Ureter (tissue), 1 donor: ENCODE measurements around the gene FANCC. TPM values are rescaled to one million over a fixed set of nuclear protein-coding genes. Genes with fewer than 3 reads are reported as not detected.
"Not testable (repeated sequence)": the region's sequence is repeated elsewhere in the genome, so short reads cannot be mapped to it uniquely, and the experiment has no call there.

Source experiments
- DNase-seq: peaks from one replicate; pipeline ENCODE4 v3.0.0-alpha.2; 2020; ENCODE audit warnings: low spot score
- total RNA-seq: library from RNA; stranded (reverse); gene quantifications from one replicate; pipeline ENCODE4 v1.2.4, GENCODE V29; 2023
- donor health status: DM: yes; HTN: yes; CAD: no.

The FANCC gene
- total RNA-seq, 1 donor from 2014 or later = 16.5 TPM

GRCh38 chr9:95229230-95229915 lies 88.1 kb downstream of the FANCC start:
- no peak for DNase-seq

GRCh38 chr9:95226921-95227320 lies 90.6 kb downstream of the FANCC start:
- no peak for DNase-seq

DNA sequence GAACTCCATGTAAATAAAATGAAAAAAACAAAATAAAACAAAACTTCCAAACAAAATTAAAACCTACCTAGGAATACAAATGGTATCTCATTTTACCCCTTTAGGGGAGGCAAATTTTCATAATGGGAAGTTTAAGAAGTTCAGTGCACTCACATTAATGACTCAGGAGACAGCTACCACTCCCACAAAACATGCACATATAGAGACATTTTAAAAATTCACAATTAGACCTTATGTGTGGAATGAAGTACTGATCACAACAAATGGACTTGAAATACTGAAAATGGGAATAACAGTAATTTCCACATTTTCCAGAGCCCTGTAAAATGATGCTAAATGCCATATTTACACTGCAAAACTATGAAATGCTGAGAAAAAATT lies 91.8 kb downstream of the FANCC start:
- no peak for DNase-seq

DNA sequence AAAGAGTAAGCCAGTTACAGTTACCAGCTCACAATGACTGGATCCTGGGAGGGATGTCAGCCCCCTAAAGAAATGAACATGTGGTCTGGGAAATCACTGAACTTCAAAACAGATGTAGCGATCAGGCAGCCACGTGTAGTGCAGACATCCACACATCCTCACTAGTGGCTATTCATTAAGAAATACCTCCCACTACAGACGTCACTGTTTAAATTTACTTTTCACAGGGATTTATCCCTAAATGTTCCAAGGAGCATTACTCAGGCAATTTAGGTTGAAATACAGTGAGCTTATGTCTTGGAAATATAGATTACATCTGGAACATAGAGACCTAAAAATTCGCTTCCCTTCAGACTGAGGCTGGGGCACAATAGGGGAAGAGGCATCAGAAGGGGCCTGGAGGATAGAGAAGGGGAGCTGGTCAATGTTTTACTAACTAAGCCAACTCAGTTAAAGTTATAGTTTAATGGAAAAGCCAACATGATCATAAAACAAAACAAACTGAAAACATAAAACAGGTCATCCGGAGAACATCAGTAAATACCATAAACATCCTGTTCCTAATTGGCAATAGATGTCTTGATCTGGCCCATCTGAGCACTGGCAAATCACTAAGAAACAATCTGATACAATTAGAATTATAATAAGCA lies 92.3 kb downstream of the FANCC start:
- DNase-seq = no peak

DNA sequence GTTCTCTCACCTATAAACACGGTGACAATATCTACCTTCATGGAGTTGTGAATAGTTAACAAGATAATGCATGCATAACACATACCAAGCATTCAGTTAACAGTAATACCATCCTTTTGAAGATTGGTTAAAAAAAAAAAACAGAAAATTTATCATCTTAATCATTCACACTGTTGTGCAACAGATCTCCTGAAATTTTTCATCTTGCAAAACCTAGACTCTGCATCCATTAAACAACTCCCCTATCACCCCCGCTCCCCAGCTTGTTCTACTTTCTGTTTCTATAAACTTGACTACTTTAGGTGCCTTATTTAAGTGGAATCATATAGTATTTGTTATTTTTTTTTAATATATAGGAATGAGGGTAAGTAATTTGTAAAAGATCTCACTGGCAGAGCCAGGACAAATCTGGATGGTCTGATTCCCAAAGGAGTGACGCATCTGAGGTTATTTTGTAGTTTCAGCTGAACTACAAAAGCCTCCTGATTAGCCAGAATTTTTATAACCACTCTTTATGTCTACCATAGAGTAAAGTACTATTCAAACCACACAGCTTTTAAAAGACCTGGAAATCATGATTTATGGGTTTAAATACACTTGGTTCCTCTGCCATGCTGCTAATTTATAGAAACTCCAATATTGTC lies 93.0 kb downstream of the FANCC start:
- no peak for DNase-seq

GRCh38 chr9:95220352-95220751 lies 97.2 kb downstream of the FANCC start:
- not testable (repeated sequence) for DNase-seq

DNA sequence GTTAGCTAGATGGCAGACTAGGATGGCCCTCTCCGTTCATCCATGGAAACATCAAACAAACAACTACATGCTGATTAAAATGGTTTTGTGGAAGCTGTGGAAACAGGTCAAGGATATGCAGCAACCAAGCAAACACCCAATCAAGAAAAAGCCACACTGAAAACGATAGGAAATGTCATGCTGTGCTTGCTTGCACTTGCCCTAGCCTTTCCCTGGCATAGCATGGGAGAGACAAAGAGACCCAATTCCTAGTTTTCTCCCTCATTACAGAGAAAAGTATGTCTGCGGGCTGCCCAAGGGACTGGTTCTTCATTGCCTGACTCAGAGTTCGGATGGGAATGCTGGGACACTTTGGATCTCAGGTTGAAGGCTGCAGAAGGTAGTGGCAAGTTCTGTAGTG lies 98.7 kb downstream of the FANCC start:
- DNase-seq = no peak

DNA sequence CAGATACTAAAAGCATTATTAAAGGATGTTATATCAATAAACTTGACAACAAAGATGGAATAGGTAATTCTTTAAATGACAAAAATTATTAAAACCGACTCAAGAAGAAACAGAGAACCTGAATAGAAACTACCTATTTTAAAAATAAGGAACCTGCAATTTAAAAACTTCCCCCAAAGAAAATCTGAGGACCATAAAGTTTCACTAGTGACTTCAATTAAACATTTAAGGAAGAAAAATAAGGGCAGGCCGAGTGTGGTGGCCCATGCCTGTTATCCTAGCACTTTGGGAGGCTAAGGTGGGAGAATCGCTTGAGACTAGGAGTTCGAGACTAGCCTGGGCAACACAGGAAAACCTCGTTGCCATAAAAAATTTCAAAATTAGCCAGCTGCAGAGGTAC lies 99.6 kb downstream of the FANCC start:
- no peak for DNase-seq

DNA sequence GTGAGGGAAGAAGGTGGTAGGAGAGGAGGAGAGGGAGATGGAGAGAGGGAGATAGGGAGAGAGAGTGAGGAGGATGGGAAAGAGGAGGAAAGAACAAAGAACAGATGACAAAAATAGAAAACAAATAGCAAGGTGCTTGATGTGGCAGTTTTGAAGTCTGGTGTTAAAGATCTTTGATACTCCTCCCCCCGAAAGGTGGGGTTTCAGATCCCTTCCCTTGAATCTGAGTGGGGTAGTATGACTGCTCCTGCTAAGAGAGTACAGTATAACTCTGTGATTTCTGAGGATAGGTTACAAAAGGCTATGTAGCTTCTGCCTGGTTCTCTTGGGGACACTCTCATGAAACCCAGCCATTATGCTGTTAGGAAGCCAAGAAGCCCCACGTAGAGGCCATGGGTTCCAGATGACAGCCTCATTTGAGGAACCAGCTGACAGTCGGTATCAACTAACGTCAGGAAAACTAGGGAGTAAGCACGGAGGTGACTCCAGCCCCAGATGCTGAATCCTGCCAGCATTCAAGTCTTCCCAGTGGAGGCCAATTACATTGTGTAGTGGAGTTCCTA lies 102.1 kb downstream of the FANCC start:
- no peak for DNase-seq

- no peak for DNase-seq
These were observed 104.4 kb downstream of the FANCC start for GRCh38 chr9:95213117-95213516.

- no peak for DNase-seq
These were observed 106.5 kb downstream of the FANCC start for GRCh38 chr9:95211028-95211427.

- DNase-seq = no peak
These were observed 110.1 kb downstream of the FANCC start for GRCh38 chr9:95207403-95207802.

DNA sequence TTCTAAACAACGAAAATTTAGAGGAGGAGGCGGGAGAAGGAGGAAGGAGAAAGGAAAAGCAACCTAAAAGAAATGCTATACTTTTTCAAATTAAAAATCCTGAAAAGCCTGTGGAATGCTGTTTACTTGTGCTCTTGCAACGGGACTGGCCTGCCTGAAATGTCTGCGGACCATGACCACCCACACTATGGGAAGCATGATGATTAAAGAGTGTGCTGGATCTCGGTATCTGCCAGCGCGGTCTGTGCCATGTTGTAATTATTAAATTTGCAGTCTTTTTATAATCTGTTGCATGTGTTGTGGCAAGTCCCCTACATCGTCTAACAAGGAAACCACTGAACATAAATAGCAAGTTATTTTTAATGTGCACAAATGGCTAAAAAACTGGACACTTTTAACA lies 111.4 kb downstream of the FANCC start:
- DNase-seq = no peak

DNA sequence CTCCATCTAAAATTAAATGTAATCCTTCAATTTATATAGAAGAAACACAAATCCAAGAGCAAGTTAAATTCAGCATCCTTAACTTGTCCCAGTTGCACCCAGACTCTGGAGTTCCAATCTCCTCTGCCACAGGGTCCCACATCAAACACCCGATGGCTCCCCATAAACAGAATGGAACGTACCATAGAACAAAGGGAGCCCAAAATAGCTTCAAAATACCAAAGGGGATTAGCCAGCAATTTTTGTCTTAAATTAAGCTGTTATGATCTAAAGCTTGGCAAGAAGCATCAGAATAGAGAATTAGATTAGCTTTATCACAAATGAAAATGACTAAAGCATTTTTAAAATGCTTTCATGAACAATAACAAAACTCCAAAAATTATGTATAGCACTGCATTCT lies 112.8 kb downstream of the FANCC start:
- no peak for DNase-seq

GRCh38 chr9:95204310-95204709 lies 113.2 kb downstream of the FANCC start:
- DNase-seq = no peak

DNA sequence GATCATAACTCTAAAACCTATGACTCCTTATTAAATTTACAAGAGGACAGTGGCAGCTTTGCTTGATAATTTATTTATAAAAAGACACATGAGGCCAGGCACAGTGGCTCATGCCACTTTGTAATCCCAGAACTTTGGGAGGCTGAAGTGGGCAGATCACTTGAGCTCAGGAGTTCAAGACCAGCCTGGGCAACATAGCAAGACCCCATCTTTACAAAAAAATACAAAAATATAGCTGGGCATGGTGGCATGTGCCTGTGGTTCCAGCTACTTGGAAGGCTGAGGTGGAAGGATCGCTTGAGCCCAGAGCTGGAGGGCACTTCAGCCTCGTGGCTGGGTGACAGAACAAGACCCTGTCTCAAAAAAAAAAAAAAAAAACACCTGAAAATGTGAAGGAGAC lies 114.5 kb downstream of the FANCC start:
- DNase-seq = not testable (repeated sequence)

- DNase-seq = no peak
These were observed 115.3 kb downstream of the FANCC start for GRCh38 chr9:95202076-95202681.

- no peak for DNase-seq
These were observed 116.3 kb downstream of the FANCC start for GRCh38 chr9:95201206-95201605.

- DNase-seq = peak; percentile 51
These were observed 119.7 kb downstream of the FANCC start for GRCh38 chr9:95197692-95198271.

GRCh38 chr9:95193480-95193879 lies 124.0 kb downstream of the FANCC start:
- DNase-seq = no peak

DNA sequence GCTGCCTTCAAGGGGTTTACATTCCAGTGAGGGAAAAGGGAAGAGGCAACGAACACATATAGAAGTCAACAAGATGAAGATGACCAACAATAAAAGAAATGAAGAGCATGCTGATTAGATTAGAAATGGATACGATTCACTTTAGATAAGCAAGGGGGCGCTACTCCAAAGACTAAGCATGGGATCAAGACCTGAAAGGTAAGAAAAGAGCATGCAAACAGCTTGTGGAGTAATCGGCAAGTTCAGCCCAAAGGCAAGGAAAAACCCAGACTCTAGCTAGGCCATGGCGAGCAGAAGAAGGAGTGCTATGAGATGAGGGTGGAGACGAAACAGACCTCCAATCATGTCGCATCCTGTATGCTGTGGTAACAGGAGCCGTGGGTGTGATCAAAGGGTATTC lies 124.4 kb downstream of the FANCC start:
- DNase-seq = no peak

- DNase-seq = no peak
These were observed 124.9 kb downstream of the FANCC start for GRCh38 chr9:95192631-95193030.
